Amniotic epithelial cell (primary cell): ENCODE measurements around the gene TM6SF1.
"Not testable (repeated sequence)": the region's sequence is repeated elsewhere in the genome, so short reads cannot be mapped to it uniquely, and the experiment has no call there.

ENCODE experiments used
- DNase-seq: peaks from one replicate; pipeline ENCODE4 v3.0.0-alpha.2; 2010; ENCODE audit warnings: low read depth

Gene TM6SF1

DNA sequence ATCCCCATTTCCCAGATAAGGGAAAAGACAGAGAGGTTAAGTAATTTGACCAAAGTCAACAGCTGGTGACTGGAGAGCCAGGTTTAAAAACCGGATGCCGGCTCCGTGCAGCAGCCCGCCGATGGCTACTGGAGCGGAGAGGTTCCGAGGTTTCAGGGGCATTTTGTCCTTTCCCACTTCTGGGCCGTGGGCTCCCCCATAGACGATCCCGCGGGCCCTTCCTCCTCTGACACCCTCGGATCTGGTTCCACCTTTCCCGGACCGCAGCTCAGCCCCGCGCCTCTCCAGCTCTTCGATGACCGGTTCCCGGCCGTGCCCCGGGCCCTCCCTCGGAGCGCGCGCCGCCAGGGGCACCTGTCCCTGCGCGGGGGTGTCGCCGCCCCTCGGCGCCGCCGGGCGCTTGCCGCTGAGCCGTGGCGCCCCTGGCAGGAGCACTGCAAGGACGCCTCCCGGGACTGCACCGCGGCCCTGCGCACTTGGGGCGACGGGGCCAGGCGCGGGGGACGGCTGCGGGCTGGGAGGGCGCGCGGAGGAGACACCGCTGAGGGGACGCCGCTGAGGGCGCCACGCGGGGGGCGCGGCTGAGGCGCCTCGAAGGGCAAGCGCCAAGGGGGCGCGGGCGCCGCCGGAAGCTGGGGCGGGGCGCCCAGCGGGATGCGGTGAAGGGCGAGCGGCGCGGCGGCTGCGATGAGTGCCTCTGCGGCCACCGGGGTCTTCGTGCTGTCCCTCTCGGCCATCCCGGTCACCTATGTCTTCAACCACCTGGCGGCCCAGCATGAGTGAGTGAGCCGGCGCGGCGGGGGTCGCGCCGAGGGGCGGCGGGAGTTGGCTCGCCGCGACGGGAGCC lies at the start of gene TM6SF1:
TSS of gene TM6SF1 (plus strand) at position 652 of the 847 bp plus-strand sequence. CDS start at position 688, 36 bp downstream.
- DNase-seq, result no peak

DNA sequence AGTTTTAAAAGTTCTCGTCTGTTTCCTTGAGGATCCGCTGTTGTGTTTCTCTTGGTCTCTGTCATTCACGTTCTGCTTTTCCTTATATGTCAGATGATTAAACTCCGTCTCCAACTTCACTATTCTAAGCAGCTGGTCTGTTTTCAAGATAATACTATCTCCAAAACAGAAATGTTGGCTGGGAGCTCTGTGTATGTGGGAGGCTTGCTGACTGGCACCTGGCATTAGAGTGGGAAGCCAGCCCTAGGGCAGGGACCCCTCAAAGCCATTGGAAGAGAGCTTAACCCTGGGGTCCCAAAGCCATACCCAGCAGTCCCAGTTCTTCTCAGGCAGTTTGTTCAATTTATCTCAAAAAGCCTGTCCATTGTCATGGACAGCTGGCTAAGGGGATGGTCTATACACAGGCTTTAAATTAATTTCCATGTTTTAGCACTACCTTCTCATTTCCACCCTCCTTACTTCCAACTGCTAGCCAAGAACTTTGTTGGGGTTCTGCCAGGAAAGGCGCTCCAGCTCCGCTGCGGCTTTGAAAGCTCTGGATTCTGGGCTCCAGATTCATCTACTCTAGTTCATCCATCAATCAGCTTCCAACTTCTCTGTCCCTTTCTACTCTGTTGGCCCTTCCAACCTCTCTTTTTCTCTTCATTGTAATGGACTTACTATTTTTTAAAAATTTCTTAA lies 49.6 kb upstream of the TM6SF1 start:
- DNase-seq, result peak; percentile 60

DNA sequence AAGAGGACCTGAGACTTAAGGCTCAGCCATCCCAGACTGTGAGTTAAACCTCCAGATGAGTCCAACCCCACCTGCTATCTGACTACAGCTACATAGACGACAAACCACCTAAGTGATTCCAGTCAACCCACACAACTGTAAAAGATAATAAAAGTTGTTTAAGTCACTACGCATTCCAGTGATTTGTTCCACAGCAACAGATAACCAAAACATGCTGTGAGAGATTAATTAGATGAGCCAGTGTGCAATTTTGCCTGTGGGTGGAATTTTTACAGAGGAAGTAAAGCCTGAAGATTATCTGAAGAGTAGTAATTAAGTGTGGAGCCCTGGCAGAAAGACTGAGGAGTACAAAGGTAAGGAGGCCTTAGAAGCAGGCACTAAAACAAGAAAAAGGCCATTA lies 45.8 kb upstream of the TM6SF1 start:
- peak; percentile 71 for DNase-seq

DNA sequence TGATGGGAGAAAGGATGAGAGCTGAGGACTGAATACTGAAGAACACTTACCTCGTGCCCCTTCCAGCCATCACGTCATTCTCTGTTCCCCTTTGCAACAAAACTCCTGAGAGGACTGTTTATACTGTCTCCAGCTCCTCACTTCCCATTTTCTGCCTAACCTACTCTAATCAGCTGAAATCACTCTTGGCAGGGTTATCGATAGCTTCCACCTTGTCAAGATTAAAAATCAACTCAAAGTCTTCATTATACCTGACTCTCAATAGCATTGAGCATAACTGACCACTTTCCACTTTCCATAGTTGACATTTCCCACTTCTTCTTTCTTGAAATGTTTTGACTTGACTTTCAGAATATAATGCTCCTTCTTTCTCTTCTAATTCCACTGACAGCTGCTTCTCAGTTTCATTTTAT lies 44.7 kb upstream of the TM6SF1 start:
- DNase-seq, result no peak

DNA sequence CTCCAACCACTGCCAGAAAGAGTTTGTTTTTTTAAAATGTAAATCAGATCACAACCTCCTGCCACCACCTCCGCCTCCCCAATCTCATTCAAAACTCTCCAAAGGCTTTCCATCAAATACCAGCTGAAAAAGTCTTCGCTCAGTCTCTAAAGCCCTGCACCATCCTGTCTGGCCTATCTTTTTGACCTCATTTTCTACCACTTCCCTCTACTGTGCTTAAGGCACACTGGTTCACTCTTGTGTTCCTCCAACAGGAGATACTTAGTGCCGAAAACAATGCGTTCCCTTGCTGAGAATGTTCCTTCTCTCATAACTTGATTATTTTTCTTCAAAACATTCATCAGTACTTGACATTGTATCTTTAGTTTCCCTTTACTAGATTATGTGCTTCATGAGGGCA lies 43.9 kb upstream of the TM6SF1 start:
- DNase-seq, result no peak

DNA sequence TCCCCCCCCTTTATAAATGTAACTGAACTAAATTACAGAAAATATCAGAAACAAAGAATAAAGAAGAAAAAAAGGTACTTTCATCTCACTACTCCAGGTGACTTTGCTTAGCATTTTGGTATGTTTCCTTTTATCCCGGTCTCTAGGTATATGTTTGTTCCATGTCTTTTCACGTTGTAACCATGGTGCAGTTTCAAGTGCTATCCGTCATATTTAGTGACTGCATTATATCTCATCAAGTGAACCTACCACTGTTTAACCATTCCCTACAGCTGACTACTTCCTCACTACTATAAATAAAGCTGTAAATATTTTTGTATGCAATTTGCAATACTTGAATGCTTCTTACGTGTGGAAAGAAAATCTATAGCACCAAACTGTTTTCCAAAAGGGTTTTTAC lies 42.6 kb upstream of the TM6SF1 start:
- DNase-seq, result peak; percentile 40

DNA sequence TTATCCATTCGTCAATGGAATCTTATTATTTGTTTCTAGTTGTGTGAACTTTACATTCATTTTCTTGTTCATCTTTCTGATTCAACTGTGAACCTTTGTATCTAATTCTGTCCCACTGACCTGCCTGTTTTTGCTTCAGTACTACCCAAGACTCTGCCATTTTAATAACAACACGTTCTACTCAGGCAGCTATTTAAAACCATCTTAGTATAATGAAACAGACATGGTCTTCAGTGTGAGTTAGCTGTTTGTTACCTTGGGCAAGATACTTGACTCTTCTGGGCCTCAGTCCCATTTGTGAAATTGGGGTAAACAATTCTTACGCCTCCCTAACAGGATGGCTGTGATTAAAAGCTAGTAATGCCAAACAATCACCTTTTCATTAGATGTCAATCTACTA lies 42.0 kb upstream of the TM6SF1 start:
- no peak for DNase-seq

DNA sequence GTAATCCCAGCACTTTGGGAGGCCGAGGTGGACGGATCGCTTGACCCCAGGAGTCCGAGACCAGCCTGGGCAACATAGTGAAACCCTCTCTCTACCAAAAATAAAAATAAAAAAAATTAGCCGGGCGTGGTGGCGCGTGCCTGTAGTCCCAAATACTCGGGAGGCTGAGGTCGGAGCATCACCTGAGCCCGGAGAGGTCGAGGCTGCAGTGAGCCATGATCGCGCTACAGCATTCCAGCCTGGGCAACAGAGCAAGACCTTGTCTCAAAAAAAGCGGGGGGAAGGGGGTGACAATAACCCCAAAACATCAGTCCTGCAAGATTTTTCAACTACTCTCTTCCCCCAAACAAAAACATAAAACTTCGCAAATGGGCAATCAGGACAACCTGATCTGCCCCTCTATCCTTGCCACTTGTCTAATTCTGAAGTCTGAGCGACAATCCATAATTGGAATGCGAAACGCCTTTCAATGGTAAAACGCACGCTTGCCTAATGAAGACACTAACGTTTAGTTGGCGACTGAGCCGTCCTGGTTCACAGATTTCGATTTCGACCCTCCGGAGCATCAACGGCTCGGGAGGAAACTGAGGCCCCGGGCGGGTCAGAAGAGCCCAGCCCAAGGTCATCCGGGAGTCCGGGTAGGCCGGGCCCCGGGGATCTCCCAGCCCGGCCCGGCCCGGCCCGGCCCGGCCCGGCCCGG lies 41.3 kb upstream of the TM6SF1 start:
- DNase-seq, result no peak

DNA sequence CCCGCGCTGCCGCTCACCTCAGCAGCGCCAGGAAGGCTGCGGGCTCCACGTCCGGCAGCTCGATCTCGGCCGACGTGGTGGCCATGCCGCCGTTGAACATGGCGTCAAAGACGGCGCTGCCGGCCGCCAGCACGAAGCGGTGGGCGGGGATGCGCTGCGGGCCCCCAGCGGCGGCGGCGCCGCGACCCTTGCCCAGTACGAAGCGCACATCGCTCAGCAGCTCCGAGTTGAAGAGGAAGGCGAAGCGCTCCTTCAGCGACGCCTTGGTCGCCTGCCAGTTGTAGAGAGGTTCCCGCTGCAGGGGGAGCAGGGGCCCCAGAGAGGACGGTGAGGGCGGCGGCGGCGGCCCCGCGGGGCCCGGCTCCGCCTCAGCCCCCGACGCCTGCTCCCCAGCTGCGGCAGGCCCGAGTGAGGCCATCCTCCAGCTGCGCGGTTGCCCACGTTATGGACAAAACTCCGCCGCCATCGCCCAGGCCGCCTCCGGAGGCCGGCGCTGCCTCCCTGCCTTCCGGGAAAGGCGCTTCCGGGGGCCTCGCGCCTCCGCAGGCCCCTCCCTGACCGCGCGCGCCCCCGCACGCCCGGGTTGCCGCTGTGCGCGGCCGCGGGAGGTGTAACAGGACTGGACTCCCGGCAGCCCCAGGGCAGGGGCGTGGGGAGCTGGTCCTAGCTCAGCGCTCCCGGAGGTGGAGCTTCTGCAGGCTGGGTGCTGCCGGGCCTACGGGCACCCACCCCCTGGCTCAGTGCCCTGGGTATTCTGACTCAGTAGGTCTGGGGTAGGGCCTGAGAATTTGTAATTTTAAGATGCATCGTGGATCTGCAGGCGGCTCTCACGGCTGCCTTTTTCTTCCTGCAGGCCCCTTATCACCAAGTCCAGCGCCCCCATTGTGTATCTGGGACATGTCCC lies 40.5 kb upstream of the TM6SF1 start, which contains the start of gene BTBD1:
TSS of gene BTBD1 (minus strand) at position 519 of the 904 bp plus-strand sequence. CDS start at position 418, 101 bp downstream.
- DNase-seq, result peak; percentile 95

DNA sequence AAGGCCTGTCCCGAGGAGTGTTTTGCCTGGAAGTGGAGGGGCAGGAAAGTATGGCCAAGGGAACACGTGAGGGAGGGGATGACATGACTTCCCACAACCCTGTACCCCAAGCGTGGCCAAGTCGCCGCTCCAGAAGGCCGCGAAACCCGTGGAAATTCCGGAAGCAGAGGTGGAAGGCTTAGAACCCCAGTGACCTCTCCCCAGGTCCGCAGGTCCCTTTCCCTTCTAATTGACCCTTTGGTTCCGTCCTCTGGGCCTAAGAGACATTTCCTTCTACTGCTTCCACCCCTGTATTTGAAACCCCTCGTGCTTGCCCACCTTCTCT lies 39.8 kb upstream of the TM6SF1 start:
- DNase-seq, result no peak

DNA sequence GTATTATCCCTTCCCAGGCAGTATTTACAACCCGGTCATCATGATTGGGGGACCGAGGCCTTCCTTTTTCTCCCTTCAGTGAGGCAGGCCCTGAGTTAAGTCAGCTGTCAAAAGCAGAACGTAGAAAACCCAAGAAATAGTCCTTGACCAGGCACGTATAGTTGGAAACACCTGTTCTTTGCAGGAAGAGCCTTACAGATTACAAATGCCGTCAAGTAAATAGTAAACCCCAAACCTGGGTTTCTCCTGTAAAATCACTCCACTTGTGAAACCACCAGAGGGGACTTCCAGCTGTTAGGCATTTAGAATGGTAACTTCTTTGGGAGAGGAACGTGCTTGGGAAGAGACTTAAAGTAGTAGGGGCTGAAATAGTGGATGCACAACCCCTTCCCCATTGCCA lies 39.4 kb upstream of the TM6SF1 start:
- DNase-seq, result no peak

DNA sequence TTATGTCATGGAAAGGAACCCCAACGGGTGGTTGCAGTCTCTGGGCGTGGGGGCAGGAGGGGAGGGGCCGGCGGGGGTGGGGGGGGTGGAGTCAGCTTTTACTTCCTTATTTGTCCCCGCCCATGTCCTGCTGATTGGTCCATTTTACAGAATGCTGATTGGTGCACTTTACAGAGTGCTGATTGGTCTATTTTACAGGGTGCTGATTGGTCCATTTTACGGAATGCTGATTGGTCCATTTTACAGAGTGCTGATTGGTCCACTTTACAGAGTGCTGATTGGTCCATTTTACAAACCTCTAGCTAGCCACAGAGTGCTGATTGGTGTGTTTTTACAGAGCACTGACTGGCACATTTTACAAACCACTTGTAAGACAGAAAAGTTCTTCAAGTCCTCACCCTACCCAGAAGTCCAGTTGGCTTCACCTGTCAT lies 38.2 kb upstream of the TM6SF1 start:
- DNase-seq, result peak; percentile 52

DNA sequence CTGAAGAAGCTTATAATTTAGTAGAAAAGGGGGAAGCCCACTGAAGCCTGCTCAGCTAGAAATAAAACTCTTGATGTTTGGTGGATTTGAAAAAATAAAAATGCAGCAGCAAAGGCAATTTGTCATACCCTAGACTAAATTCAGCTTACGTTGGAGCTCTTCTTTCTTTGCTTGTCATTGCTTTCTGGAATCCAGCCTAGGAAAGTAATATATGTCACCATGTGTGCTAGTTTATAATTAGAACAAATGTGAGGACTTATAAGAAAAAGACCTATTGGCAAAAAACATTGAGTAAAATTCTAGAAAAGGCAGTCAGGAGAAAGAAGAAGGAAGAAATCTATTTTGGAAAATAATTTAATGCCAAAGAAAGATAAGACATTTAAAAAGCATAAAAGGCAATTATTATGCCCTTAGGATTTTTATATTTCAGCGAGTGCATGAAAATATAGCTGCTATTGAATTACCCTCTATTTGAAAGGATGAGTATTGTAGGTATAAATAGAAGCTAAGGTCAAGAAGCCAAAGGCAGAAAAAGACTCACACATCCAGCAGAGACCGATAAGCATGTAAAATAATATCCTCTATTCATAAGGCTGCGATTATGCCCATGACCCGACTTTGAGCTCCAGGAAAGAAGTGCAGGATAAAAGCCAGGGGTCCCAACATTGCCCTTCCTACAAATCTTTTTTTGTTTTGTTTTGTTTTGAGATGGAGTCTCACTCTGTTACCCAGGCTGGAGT lies 29.8 kb upstream of the TM6SF1 start:
- DNase-seq, result no peak

DNA sequence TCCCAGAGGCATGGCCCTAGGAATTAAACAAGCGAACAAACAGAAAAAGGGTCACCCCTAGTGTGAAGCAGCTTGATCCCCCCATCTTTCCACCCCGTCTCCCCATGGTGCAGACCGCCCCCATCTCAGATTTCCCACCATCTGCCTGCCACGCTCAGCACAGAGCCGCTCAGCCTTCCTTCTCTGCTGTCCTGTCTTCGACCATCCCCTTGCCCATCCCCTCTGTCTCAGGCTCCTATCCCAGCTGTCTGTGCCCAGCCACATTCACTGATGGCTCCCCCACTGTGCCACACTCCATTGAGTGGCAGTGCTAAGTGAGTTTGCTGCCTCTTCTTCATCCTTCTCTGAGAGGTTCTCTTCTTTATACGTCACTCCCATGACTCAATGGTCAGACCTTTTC lies 28.7 kb upstream of the TM6SF1 start:
- DNase-seq, result no peak

DNA sequence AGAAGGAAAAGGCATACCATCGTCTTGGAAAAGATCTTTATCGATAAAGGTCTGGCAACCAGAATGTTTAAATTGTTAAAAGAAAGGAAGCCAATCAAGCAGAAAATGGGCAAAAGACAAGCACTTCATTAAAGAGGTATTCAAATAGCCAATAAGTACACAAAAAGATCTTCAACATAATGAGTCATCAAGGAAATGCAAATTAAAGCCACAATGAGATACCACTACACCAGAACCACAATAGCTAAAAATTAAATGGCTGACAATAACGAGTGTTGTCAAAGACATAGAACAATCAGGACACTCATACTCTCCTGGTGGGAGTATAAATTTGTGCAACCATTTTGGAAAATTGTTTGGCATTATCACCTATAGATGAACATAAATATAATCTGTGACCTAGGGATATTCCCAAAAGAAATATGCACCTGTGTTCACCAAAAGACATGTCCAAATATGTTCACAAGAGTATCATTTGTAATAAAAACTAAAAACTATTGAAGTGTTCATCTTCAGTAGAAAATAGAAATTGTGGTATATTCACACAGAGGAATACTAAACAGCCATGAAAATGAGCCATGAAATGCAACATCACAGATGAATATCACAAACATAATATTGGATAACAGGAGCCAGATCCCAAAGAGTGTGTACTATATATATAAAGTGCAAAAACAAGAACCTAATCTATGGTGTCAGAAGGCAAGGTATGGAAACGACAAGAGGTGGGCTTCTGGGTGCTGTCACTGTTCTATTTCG lies 26.0 kb upstream of the TM6SF1 start:
- no peak for DNase-seq

DNA sequence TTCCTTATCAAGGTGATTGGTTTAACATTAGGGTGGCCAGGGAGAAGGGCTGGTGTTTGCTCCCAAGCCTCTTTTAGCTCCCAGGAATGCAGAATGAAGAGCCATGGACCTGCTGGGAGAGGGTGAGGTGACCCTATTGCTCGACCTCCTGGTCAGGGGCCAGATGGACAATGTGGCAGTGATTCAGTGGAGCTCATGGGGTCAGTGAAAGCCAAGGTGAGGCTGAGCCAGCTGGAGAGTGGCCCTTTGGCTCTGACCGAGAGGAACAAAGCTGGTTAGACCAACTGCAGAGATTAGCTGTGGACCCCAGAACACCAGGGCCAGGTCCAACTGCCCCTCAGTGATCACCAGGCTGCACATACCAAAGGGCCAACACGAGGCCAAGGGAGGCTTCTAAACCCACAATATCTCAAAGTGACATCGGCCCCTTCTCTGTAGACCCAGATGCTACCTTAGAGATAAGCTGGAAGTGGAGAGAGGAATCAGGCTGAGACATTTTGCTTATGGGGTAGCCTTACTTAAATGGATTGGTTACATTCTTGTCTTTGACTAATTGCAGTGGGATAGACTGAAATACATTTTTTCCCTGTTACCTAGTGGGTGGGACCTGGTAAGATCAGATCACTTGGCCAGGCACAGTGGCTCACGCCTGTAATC lies 24.6 kb upstream of the TM6SF1 start:
- no peak for DNase-seq

DNA sequence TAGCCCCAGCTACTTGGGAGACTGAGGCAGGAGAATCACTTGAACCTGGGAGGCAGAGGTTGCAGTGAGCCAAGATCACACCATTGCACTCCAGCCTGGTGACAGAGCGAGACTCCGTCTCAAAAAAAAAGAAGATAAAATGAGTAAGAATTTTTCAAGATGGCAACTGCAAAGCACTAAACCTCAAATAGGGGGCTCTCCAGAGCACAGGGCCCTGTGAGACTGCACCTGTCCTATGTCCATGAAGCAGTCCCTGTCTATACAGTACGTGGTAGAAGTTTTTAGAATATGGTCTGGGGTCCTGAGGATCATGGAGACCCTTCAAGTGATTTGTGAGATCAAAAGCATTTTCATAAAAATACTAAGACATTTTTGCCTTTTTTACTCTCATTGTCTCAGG lies 22.0 kb upstream of the TM6SF1 start:
- not testable (repeated sequence) for DNase-seq

DNA sequence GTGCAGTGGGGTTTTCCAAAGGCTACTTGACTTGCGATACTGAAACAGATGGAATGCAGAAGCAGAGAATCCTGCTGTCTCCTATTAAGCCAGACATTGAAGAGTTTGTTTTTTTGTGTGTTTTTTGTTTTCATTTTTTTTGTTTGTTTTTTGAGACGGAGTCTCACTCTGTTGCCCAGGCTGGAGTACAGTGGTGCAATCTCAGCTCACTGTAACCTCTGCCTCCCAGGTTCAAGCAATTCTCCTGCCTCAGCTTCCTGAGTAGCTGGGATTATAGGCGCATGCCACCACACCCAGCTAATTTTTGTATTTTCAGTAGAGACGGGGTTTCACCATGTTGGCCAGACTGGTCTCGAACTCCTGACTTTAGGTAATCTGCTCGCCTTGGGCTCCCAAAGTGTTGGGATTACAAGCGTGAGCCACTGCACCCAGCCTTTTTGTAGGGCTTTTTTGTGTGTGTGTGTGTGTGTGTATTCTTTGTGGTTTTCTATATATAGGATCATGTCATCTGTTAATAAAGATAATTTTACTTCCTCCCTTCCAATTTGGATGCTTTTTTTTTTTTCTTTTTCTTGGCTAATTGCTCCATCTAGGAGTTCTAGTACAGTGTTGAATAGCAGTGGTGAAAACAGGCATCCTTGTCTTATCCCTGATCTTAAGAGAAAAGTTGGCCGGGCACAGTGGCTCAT lies 21.4 kb upstream of the TM6SF1 start:
- DNase-seq, result not testable (repeated sequence)

DNA sequence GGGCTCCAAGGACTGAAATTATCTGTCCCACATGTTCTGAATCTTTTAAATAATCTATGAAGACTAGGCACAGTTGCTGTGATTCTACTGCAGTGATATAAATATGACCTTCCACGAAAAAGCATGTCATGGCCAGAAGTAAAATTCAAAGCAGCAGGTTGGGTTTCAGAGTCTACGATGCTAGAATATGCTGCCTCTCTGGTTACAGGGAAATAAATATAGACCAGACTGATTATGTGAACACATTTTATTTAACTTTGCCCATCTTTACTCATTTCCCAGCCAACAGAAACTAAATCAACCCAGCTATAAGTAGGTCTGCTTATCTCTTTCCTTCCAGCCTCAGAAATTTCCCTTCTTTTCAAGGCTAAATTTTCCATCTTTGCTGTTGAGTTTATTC lies 19.9 kb upstream of the TM6SF1 start:
- DNase-seq, result no peak
